ENCODE results near the gene NR2F1.
"Not testable (repeated sequence)": the region's sequence is repeated elsewhere in the genome, so short reads cannot be mapped to it uniquely, and the experiment has no call there.

NR2F1 gene

GRCh38 chr5:93582677-93583438 lies at the start of gene NR2F1:
NR2F1 (plus strand) TSS chr5:93583222; CDS start chr5:93585024, 1,802 bp downstream.
- no peak for DNase-seq (ENCODE audit: low read depth in 1 of 2, low spot score in 1 of 2)

- no peak for DNase-seq (ENCODE audit: low read depth in 1 of 2, low spot score in 1 of 2)
These were observed 37.1 kb upstream of the NR2F1 start for GRCh38 chr5:93545872-93546271.

DNA sequence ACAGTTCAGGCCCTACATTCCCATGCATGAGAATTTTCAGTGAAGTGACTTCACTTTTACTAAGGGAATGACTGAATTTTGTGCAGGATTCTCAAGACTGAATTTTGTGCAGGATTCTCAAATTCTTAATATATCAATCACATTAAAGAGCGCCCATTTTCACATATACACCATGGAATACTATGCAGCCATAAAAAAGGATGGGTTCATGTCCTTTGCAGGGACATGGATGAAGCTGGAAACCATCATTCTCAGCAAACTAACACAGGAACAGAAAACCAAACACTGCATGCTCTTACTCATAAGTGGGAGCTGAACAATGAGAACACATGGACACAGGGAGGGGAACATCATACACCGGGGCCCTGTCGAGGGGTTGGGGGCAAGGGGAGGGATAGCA lies 33.4 kb upstream of the NR2F1 start:
- DNase-seq (ENCODE audit: low read depth in 1 of 2, low spot score in 1 of 2), result not testable (repeated sequence)

DNA sequence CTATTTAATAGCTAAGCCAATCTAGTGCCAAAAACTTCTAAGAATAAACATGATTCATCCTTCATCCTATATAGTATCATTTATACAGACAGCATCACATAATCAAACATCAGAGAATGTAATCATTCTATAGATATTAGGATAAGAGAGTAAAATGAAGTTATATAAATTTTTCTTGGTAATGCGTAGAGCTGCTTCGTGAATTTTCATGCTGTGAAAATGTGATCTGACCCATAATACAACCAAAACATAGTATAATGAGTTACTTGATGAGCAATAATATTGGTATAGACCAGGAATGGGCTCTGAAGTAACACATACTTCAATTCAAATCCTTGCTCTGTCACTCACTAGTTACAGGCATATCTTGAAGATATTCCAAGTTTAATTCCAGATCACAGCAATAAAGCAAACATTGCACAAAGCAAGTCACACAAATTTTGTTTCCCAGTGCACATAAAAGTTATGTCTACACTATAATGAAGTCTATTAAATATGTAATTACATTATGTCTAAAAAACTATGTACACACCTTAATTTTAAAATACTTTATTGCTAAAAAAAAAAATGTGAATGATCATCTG lies 25.9 kb upstream of the NR2F1 start:
- no peak for DNase-seq (ENCODE audit: low read depth in 1 of 2, low spot score in 1 of 2)

- no peak for DNase-seq (ENCODE audit: low read depth in 1 of 2, low spot score in 1 of 2)
These were observed 16.9 kb upstream of the NR2F1 start for GRCh38 chr5:93566091-93566490.

DNA sequence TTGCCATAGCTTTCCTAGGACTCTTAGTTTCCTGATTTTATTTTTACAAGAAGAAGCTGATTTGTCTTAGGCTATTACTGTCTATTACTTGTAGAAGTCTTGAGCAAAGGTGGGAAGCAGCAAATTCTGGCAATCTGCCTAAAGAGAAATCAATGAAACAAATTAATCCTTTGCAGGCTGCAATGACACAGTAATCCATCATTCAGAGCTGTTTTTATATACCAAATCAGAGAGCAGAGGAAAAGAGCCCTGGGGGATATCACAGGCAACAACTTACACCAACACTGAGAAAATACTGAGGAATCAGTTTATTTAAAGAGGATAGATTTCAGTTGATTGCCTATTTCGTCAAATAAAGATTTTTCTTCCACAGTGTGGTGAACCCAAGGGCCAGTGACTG lies 15.6 kb upstream of the NR2F1 start:
- no peak for DNase-seq (ENCODE audit: low read depth in 1 of 2, low spot score in 1 of 2)

GRCh38 chr5:93569300-93570160 lies 13.5 kb upstream of the NR2F1 start:
- DNase-seq (ENCODE audit: low read depth in 1 of 2, low spot score in 1 of 2), result no peak

DNA sequence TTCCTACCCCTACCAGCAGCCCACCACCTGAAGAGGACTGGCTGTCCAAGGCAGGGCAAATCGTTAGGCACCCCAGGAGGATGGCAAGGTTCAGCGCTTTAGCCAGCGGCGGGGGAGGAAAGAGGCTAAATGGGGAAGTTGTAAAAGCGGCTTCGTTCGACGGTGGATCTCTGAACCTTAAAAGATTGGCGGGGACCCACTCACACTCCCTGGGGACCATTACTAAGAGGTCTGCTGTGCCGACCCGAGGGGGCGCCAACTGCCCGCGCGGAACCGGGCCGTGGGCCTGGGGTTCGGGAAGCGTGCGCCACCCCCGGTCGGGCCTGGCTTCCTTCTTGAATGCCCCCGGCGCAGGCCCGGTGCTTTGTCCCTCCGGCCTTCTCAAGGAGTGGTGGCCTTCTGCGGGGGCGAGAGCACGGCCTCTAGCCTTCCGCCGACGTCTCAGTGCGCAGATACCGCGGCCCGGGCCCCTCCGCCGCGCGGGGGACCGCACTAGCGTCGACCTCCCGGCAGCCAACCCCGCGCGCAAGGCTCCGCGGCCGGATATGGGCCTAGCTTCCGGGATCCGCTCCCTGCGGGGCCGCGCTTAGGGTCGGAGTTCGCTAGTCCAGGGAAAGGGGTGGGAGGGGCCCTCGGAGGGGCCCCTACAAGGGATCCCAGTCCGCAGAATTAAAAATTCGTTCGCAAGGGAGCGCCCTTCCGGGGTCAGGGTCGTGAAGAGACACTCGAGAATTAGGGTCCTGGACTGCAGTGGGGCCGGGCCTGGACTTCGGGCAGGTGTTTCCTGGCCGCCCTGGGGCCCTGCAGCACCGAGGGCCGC lies 12.5 kb upstream of the NR2F1 start:
- no peak for DNase-seq (ENCODE audit: low read depth in 1 of 2, low spot score in 1 of 2)

- no peak for DNase-seq (ENCODE audit: low read depth in 1 of 2, low spot score in 1 of 2)
These were observed 11.7 kb upstream of the NR2F1 start for GRCh38 chr5:93571114-93571949.

GRCh38 chr5:93572101-93572607 lies 10.9 kb upstream of the NR2F1 start:
- no peak for DNase-seq (ENCODE audit: low read depth in 1 of 2, low spot score in 1 of 2)

GRCh38 chr5:93572608-93573353 lies 10.2 kb upstream of the NR2F1 start:
- no peak for DNase-seq (ENCODE audit: low read depth in 1 of 2, low spot score in 1 of 2)

GRCh38 chr5:93573354-93574351 lies 9.4 kb upstream of the NR2F1 start:
- DNase-seq (ENCODE audit: low read depth in 1 of 2, low spot score in 1 of 2), result no peak

DNA sequence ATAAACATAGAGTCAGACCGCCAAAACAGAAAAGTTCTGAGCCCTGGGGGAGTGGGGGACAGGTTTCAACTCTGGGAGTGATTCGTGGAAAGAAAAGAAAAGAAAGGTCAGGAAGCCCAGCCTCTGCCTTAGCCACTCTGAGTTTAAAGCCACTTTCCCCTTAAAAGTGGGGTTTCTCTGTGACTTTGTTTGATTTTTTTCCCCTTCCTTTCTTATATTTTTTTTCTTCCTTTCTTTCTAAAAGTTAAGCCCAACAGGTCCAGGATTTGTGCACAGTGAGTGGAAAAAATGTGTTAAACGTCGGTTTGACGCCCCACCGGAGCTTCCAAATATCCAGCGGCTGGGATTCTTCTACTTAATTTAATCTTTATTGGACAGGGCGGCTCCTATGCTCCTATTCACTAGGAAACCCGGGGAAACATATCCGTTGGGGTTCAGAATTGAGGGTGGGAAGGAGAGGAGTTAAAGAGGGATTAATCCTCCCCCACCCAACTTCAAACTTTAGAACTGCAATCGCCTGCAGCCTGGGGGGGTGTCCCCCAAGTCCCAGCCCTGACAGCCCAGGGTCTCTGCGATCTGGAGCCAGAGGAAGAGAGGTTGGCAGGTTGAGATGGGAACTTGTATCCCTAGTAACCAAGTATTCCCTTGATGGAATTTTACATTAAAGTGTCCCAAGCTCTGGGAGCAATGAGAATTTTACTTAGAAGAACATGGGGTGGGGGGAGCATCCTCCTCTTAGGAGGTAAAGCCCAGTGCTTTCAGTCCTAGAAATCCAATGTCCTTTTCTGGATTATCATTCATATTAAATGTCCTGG lies 8.3 kb upstream of the NR2F1 start:
- DNase-seq (ENCODE audit: low read depth in 1 of 2, low spot score in 1 of 2), result no peak

DNA sequence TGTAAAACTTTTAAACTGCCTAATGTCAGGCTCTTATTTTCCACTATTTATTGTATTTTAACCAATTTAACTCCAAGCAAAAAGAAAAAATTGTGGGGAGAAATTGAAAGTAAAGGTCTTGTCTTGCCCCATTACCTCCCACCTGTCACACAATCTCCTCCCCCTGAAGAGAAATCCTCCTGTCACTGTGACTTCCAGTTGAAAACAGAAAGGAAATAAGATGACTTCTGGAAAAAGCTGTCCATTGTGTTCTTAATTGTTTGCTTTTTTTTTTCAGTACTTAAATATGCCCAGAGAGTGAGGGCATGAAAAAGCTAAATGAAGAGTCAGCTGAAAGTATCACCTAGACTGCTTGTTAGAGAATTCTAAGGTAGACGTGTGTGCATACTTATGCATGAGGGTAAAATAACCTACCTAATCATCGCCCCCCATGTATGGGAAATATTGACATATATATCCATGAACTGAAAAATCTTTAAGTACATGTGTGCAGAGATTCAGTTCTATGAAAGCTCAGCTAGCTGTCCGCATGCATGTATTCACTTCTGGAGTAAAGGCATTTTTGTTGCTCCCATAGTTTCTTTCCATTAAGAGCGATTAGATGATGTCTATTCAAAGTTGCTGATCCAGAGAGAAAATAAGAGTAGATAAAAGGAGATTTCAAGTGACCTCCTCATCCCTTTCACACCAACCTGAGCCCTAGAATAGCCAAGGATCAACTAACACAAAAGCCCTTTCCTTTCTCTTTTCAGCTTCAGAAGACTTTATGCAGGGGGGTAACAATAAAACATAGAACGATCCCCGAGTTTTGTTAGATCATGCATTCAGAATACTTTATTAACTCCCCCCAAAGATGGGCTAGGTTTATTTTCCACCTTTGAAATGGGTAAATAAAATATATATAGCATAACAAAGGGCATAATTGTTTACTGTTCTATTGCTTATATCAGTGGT lies 7.3 kb upstream of the NR2F1 start:
- no peak for DNase-seq (ENCODE audit: low read depth in 1 of 2, low spot score in 1 of 2)

GRCh38 chr5:93576994-93577853 lies 5.8 kb upstream of the NR2F1 start:
- no peak for DNase-seq (ENCODE audit: low read depth in 1 of 2, low spot score in 1 of 2)

All from activated CD4-positive, alpha-beta T cell treated with anti-CD3 and anti-CD28 coated beads, Interleukin-2, amount 50 U/mL, for 24 hours (primary cell).